IMR-90 (cell line): Measurements from ENCODE around the gene CT45A1.
"Not testable (repeated sequence)": the region's sequence is repeated elsewhere in the genome, so short reads cannot be mapped to it uniquely, and the experiment has no call there.

ENCODE experiments used
- CTCF ChIP-seq: conservative IDR thresholded peaks from 2 replicates; pipeline ENCODE4 v1.5.1; 2012; ENCODE audit warnings: mild to moderate bottlenecking, low read depth, low read length, improper control_type of control experiment
- RAD21 ChIP-seq: IDR thresholded peaks from 2 replicates; pipeline ENCODE4 v1.6.1; 2012; ENCODE audit warnings: low read length, improper control_type of control experiment
- USF2 ChIP-seq: fragments of 150-350 bp; IDR thresholded peaks from 2 replicates; pipeline ENCODE4 v1.6.1; 2017; ENCODE audit warnings: mild to moderate bottlenecking, antibody characterized with exemption, low read length, low read depth

- not testable (repeated sequence) for TF ChIP-seq CTCF, USF2, RAD21
These were observed 54.7 kb downstream of the CT45A1 start, which contains the start of gene CT45A3 for GRCh38 chrX:135768091-135768490.
